Measurements from ENCODE around the gene RACK1. TPM values are rescaled to one million over a fixed set of nuclear protein-coding genes. Genes with fewer than 3 reads are reported as not detected.

RACK1 gene
- polyA plus RNA-seq, 2 of the 4 experiments (the other 2 are of a cell fraction) = 2,590 to 3,139 TPM

- ATAC-seq = peak; percentile 51 to 66
- Histone ChIP-seq H3K4me3 (peak overlapping the region; percentile 54), H3K9me3 (no peaks in the 10 kb centered on the region), H3K27ac (peak overlapping the region; percentile 69 to 93), H3K4me1 (peaks cover 15% of the 10 kb centered on the region), H3K4me2 (peak overlapping the region; percentile 91)
- POLR2A ChIA-PET = interaction anchor here (0.6 to 6.7 kb wide), 9 partner anchors 9 to 401 kb away, joined by 3 to 159 read pairs (median 8); partner anchors contain the start of gene TRIM41
- WGBS (ENCODE audit: missing lambda C conversion rate) = under 1% methylated on average over 35 of the region's 36 CpGs
- CTCF ChIA-PET = interaction anchor here (0.6 to 3.6 kb wide), 12 partner anchors 9 to 476 kb away, joined by 3 to 33 read pairs (median 4); no protein-coding TSS in a partner anchor
- TF ChIP-seq HOXA7 (CRISPR knock-in tag; IDR thresholded peaks at IDR 0.05) (peak; percentile 90), NR3C1 (IDR thresholded peaks at IDR 0.05) (no peak), POLR2A (IDR thresholded peaks at IDR 0.05; ENCODE audit: low read length) (peak; percentile 28), EHMT2 (IDR thresholded peaks at IDR 0.05; ENCODE audit: low read depth) (no peak), SREBF2 (IDR thresholded peaks at IDR 0.05) (peak; percentile 81), JUN (IDR thresholded peaks at IDR 0.05) (peak in 1 of 2 experiments; percentile 26; a peak in 1 of 5 replicates), PHF8 (IDR thresholded peaks at IDR 0.05; ENCODE audit: borderline replicate concordance, low read depth) (0 out of 2 replicates have a peak, but pooled peaks have one; percentile 50), HMGXB4 (CRISPR knock-in tag; IDR thresholded peaks at IDR 0.05; ENCODE audit: borderline replicate concordance) (peak; percentile 95), ATOH8 (CRISPR knock-in tag; IDR thresholded peaks at IDR 0.05; ENCODE audit: low read depth) (no peak), HDAC2 (IDR thresholded peaks at IDR 0.05) (no peak), BHLHE40 (IDR thresholded peaks at IDR 0.05; ENCODE audit: low read depth, low read length) (0 out of 2 replicates have a peak, but pooled peaks have one; percentile 15), CHD4 (IDR thresholded peaks at IDR 0.05; ENCODE audit: borderline replicate concordance) (no peak), CEBPB (IDR thresholded peaks at IDR 0.05) (peak in 1 of 2 experiments; percentile 52; a peak in 1 of 4 replicates), MAX (IDR thresholded peaks at IDR 0.05) (peak; percentile 52), NPAS2 (CRISPR knock-in tag; IDR thresholded peaks at IDR 0.05; ENCODE audit: borderline replicate concordance) (no peak), RNF2 (IDR thresholded peaks at IDR 0.05; ENCODE audit: borderline replicate concordance, low read depth) (no peak), HEYL (CRISPR knock-in tag; IDR thresholded peaks at IDR 0.05) (no peak), TP53 (CRISPR knock-in tag; IDR thresholded peaks at IDR 0.05) (peak; percentile 67; the same call in 1 of the 2 replicates), SMC3 (IDR thresholded peaks at IDR 0.05) (peak; percentile 42; the same call in 2 of the 3 replicates), RCOR1 (IDR thresholded peaks at IDR 0.05; ENCODE audit: low read depth, low read length) (no peak), FOSB (CRISPR knock-in tag; IDR thresholded peaks at IDR 0.05) (peak; percentile 76), FOSL2 (IDR thresholded peaks at IDR 0.05) (no peak), FOSL2 (CRISPR knock-in tag; IDR thresholded peaks at IDR 0.05) (peak; percentile 5; the same call in 1 of the 2 replicates)
- TF ChIP-seq, protein P1, sequence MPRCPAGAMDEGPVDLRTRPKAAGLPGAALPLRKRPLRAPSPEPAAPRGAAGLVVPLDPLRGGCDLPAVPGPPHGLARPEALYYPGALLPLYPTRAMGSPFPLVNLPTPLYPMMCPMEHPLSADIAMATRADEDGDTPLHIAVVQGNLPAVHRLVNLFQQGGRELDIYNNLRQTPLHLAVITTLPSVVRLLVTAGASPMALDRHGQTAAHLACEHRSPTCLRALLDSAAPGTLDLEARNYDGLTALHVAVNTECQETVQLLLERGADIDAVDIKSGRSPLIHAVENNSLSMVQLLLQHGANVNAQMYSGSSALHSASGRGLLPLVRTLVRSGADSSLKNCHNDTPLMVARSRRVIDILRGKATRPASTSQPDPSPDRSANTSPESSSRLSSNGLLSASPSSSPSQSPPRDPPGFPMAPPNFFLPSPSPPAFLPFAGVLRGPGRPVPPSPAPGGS (IDR thresholded peaks at IDR 0.05) = no peak
- TF ChIP-seq, protein P2, sequence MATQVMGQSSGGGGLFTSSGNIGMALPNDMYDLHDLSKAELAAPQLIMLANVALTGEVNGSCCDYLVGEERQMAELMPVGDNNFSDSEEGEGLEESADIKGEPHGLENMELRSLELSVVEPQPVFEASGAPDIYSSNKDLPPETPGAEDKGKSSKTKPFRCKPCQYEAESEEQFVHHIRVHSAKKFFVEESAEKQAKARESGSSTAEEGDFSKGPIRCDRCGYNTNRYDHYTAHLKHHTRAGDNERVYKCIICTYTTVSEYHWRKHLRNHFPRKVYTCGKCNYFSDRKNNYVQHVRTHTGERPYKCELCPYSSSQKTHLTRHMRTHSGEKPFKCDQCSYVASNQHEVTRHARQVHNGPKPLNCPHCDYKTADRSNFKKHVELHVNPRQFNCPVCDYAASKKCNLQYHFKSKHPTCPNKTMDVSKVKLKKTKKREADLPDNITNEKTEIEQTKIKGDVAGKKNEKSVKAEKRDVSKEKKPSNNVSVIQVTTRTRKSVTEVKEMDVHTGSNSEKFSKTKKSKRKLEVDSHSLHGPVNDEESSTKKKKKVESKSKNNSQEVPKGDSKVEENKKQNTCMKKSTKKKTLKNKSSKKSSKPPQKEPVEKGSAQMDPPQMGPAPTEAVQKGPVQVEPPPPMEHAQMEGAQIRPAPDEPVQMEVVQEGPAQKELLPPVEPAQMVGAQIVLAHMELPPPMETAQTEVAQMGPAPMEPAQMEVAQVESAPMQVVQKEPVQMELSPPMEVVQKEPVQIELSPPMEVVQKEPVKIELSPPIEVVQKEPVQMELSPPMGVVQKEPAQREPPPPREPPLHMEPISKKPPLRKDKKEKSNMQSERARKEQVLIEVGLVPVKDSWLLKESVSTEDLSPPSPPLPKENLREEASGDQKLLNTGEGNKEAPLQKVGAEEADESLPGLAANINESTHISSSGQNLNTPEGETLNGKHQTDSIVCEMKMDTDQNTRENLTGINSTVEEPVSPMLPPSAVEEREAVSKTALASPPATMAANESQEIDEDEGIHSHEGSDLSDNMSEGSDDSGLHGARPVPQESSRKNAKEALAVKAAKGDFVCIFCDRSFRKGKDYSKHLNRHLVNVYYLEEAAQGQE (IDR thresholded peaks at IDR 0.05) = no peak
- TF ChIP-seq, protein P3, sequence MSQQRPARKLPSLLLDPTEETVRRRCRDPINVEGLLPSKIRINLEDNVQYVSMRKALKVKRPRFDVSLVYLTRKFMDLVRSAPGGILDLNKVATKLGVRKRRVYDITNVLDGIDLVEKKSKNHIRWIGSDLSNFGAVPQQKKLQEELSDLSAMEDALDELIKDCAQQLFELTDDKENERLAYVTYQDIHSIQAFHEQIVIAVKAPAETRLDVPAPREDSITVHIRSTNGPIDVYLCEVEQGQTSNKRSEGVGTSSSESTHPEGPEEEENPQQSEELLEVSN (IDR thresholded peaks at IDR 0.05; ENCODE audit: borderline replicate concordance, low read depth) = no peak
- FAIRE-seq = peak; percentile 23
- DNase-seq (ENCODE audit: low read depth in 1 of 2, low spot score in 1 of 2) = peak; percentile 60 to 96
Observed at GRCh38 chr5:181207214-181207959, 36.3 kb downstream of the RACK1 start.

Measured in A549 (cell line).